HG03175 (cell line): ENCODE measurements around the gene GPR37L1.

Experiments
- ATAC-seq: cut with Tn5 transposase; IDR thresholded peaks from one replicate; pipeline ENCODE4 v1.9.1; 2021; ENCODE audit warnings: mild to moderate bottlenecking, moderate library complexity; ENCODE audit not compliant: unreplicated experiment

The GPR37L1 gene

GRCh38 chr1:202154148-202154765 lies 31.5 kb downstream of the GPR37L1 start:
- no peak for ATAC-seq

- ATAC-seq: no peak
Measured at GRCh38 chr1:202154766-202155477, 32.2 kb downstream of the GPR37L1 start.

GRCh38 chr1:202155478-202156021 lies 32.8 kb downstream of the GPR37L1 start:
- no peak for ATAC-seq

GRCh38 chr1:202156590-202156989 lies 33.9 kb downstream of the GPR37L1 start:
- no peak for ATAC-seq

- ATAC-seq: no peak
Measured at GRCh38 chr1:202157945-202158344, 35.2 kb downstream of the GPR37L1 start.

- no peak for ATAC-seq
Measured at GRCh38 chr1:202158810-202159533, 36.3 kb downstream of the GPR37L1 start.

- ATAC-seq: no peak
Measured at GRCh38 chr1:202159534-202160371, 37.0 kb downstream of the GPR37L1 start.

GRCh38 chr1:202160377-202160940 lies 37.7 kb downstream of the GPR37L1 start, which contains the start of gene PTPN7:
TSS of gene PTPN7 (minus strand) at chr1:202160602. CDS start at chr1:202159402, 1,200 bp downstream.
- ATAC-seq: peak; percentile 54

GRCh38 chr1:202161151-202162046 lies 38.7 kb downstream of the GPR37L1 start:
- no peak for ATAC-seq

- ATAC-seq: no peak
Measured at GRCh38 chr1:202162047-202162417, 39.3 kb downstream of the GPR37L1 start.

- no peak for ATAC-seq
Measured at GRCh38 chr1:202162418-202163280, 39.9 kb downstream of the GPR37L1 start.

- ATAC-seq: no peak
Measured at GRCh38 chr1:202163281-202164270, 40.9 kb downstream of the GPR37L1 start.

- ATAC-seq: peak; percentile 52
Measured at GRCh38 chr1:202164271-202165037, 41.7 kb downstream of the GPR37L1 start.

- ATAC-seq: no peak
Measured at GRCh38 chr1:202165267-202165941, 42.7 kb downstream of the GPR37L1 start.

- no peak for ATAC-seq
Measured at GRCh38 chr1:202165942-202166843, 43.5 kb downstream of the GPR37L1 start.
